ENCODE measurements around the gene AP2B1.

Gene AP2B1

GRCh38 chr17:35714988-35715387 is 127.9 kb downstream of the AP2B1 start:
- H3K79me1 ChIP-seq (replicated peaks; ENCODE audit: low read length, poor library complexity, severe bottlenecking): peaks cover 14% of the 10 kb centered on the region
- H4K91ac ChIP-seq (ENCODE audit: low read length): no peak overlapping the region
- peaks cover 4 to 75% of the 10 kb centered on the region in 2 experiments for H3K36me3 ChIP-seq (ENCODE audit: control insufficient read depth in 1 of 2, insufficient read depth in 2 of 2, low read depth in 1 of 2, low read length in 2 of 2)
- H2BK120ac ChIP-seq (ENCODE audit: low read depth, low read length): no peak overlapping the region
- no peak overlapping the region for H3K9ac ChIP-seq (ENCODE audit: low read length)
- no peak for DNase-seq
- H3K9me3 ChIP-seq (ENCODE audit: control insufficient read depth, low read length): no peaks in the 10 kb centered on the region
- H4K8ac ChIP-seq (ENCODE audit: low read length): no peak overlapping the region
- no peaks in the 10 kb centered on the region for H3K4me1 ChIP-seq (ENCODE audit: control insufficient read depth, insufficient read depth, low read depth, low read length)
- H2AK5ac ChIP-seq (ENCODE audit: low read length, severe bottlenecking): no peak overlapping the region
- no peak overlapping the region for H3K4me2 ChIP-seq (ENCODE audit: low read length, poor library complexity, severe bottlenecking)
- no peak overlapping the region for H2AFZ ChIP-seq (ENCODE audit: low read depth, low read length)
- no peak overlapping the region for H3K4ac ChIP-seq (ENCODE audit: low read depth in 1 of 2, low read length in 2 of 2)
- H3K14ac ChIP-seq (ENCODE audit: low read length in 2 of 2): no peak overlapping the region
- H3K27me3 ChIP-seq (ENCODE audit: control insufficient read depth in 1 of 2, insufficient read depth in 1 of 2, low read length in 2 of 2): no peaks in the 10 kb centered on the region
- WGBS: 85% methylated on average over 2 of the region's 2 CpGs
- no peak overlapping the region for H3K4me3 ChIP-seq (ENCODE audit: insufficient read depth in 1 of 2, low read depth in 1 of 2, low read length in 2 of 2)
- H2BK15ac ChIP-seq (ENCODE audit: low read depth, poor library complexity, severe bottlenecking): no peak overlapping the region
- no peak overlapping the region for H2BK5ac ChIP-seq (ENCODE audit: low read depth, low read length, poor library complexity, severe bottlenecking)
- no peak overlapping the region for H3K18ac ChIP-seq (ENCODE audit: low read depth in 1 of 2, low read length in 2 of 2)
- H2BK12ac ChIP-seq (ENCODE audit: low read length in 2 of 2): no peak overlapping the region
- H3K27ac ChIP-seq (ENCODE audit: low read length, poor library complexity, severe bottlenecking): no peak overlapping the region
- no peak overlapping the region for H3K23ac ChIP-seq (ENCODE audit: low read length in 2 of 2)

- Histone ChIP-seq H2BK120ac (ENCODE audit: low read depth, low read length) (no peak overlapping the region), H3K9ac (ENCODE audit: low read length) (no peak overlapping the region), H3K27me3 (ENCODE audit: control insufficient read depth in 1 of 2, insufficient read depth in 1 of 2, low read length in 2 of 2) (no peaks in the 10 kb centered on the region), H3K79me1 (replicated peaks; ENCODE audit: low read length, poor library complexity, severe bottlenecking) (peaks cover 15% of the 10 kb centered on the region), H4K8ac (ENCODE audit: low read length) (no peak overlapping the region), H3K4me2 (ENCODE audit: low read length, poor library complexity, severe bottlenecking) (no peak overlapping the region), H2BK5ac (ENCODE audit: low read depth, low read length, poor library complexity, severe bottlenecking) (no peak overlapping the region), H3K9me3 (ENCODE audit: control insufficient read depth, low read length) (no peaks in the 10 kb centered on the region), H3K18ac (ENCODE audit: low read depth in 1 of 2, low read length in 2 of 2) (no peak overlapping the region), H3K14ac (ENCODE audit: low read length in 2 of 2) (no peak overlapping the region), H2AFZ (ENCODE audit: low read depth, low read length) (no peak overlapping the region), H3K27ac (ENCODE audit: low read length, poor library complexity, severe bottlenecking) (no peak overlapping the region), H3K4ac (ENCODE audit: low read depth in 1 of 2, low read length in 2 of 2) (no peak overlapping the region), H3K36me3 (ENCODE audit: control insufficient read depth in 1 of 2, insufficient read depth in 2 of 2, low read depth in 1 of 2, low read length in 2 of 2) (peaks cover 4 to 73% of the 10 kb centered on the region in 2 experiments), H4K91ac (ENCODE audit: low read length) (no peak overlapping the region), H2BK12ac (ENCODE audit: low read length in 2 of 2) (no peak overlapping the region), H3K4me3 (ENCODE audit: insufficient read depth in 1 of 2, low read depth in 1 of 2, low read length in 2 of 2) (no peak overlapping the region), H3K23ac (ENCODE audit: low read length in 2 of 2) (no peak overlapping the region), H2AK5ac (ENCODE audit: low read length, severe bottlenecking) (no peak overlapping the region), H2BK15ac (ENCODE audit: low read depth, poor library complexity, severe bottlenecking) (no peak overlapping the region), H3K4me1 (ENCODE audit: control insufficient read depth, insufficient read depth, low read depth, low read length) (no peaks in the 10 kb centered on the region)
- no peak for DNase-seq
Observed at GRCh38 chr17:35715416-35715815, 128.3 kb downstream of the AP2B1 start.

- Histone ChIP-seq H3K27ac (ENCODE audit: low read length, poor library complexity, severe bottlenecking) (no peak overlapping the region), H2AK5ac (ENCODE audit: low read length, severe bottlenecking) (no peak overlapping the region), H3K9ac (ENCODE audit: low read length) (no peak overlapping the region), H3K79me1 (replicated peaks; ENCODE audit: low read length, poor library complexity, severe bottlenecking) (peaks cover 18% of the 10 kb centered on the region), H2BK12ac (ENCODE audit: low read length in 2 of 2) (no peak overlapping the region), H3K23ac (ENCODE audit: low read length in 2 of 2) (no peak overlapping the region), H2BK5ac (ENCODE audit: low read depth, low read length, poor library complexity, severe bottlenecking) (no peak overlapping the region), H4K8ac (ENCODE audit: low read length) (no peak overlapping the region), H3K9me3 (ENCODE audit: control insufficient read depth, low read length) (no peaks in the 10 kb centered on the region), H2AFZ (ENCODE audit: low read depth, low read length) (no peak overlapping the region), H3K4me1 (ENCODE audit: control insufficient read depth, insufficient read depth, low read depth, low read length) (no peaks in the 10 kb centered on the region), H3K4ac (ENCODE audit: low read depth in 1 of 2, low read length in 2 of 2) (no peak overlapping the region), H2BK120ac (ENCODE audit: low read depth, low read length) (no peak overlapping the region), H3K27me3 (ENCODE audit: control insufficient read depth in 1 of 2, insufficient read depth in 1 of 2, low read length in 2 of 2) (no peaks in the 10 kb centered on the region), H3K14ac (ENCODE audit: low read length in 2 of 2) (no peak overlapping the region), H3K18ac (ENCODE audit: low read depth in 1 of 2, low read length in 2 of 2) (no peak overlapping the region), H3K4me3 (ENCODE audit: insufficient read depth in 1 of 2, low read depth in 1 of 2, low read length in 2 of 2) (no peak overlapping the region), H3K36me3 (ENCODE audit: control insufficient read depth in 1 of 2, insufficient read depth in 2 of 2, low read depth in 1 of 2, low read length in 2 of 2) (peaks cover 3 to 71% of the 10 kb centered on the region in 2 experiments), H3K4me2 (ENCODE audit: low read length, poor library complexity, severe bottlenecking) (no peak overlapping the region), H4K91ac (ENCODE audit: low read length) (no peak overlapping the region), H2BK15ac (ENCODE audit: low read depth, poor library complexity, severe bottlenecking) (no peak overlapping the region)
- no peak for DNase-seq
- 100% methylated on average over 1 of the region's 3 CpGs for WGBS
Observed at GRCh38 chr17:35716173-35716572, 129.1 kb downstream of the AP2B1 start.

GRCh38 chr17:35716897-35717465 is 129.9 kb downstream of the AP2B1 start:
- Histone ChIP-seq H3K4me2 (ENCODE audit: low read length, poor library complexity, severe bottlenecking) (no peak overlapping the region), H3K9ac (ENCODE audit: low read length) (no peak overlapping the region), H2BK5ac (ENCODE audit: low read depth, low read length, poor library complexity, severe bottlenecking) (no peak overlapping the region), H3K4me1 (ENCODE audit: control insufficient read depth, insufficient read depth, low read depth, low read length) (no peaks in the 10 kb centered on the region), H2AFZ (ENCODE audit: low read depth, low read length) (no peak overlapping the region), H2BK120ac (ENCODE audit: low read depth, low read length) (no peak overlapping the region), H3K23ac (ENCODE audit: low read length in 2 of 2) (no peak overlapping the region), H3K36me3 (ENCODE audit: control insufficient read depth in 1 of 2, insufficient read depth in 2 of 2, low read depth in 1 of 2, low read length in 2 of 2) (peaks cover 2 to 72% of the 10 kb centered on the region in 2 experiments), H3K79me1 (replicated peaks; ENCODE audit: low read length, poor library complexity, severe bottlenecking) (peaks cover 20% of the 10 kb centered on the region), H4K8ac (ENCODE audit: low read length) (no peak overlapping the region), H3K9me3 (ENCODE audit: control insufficient read depth, low read length) (no peaks in the 10 kb centered on the region), H3K14ac (ENCODE audit: low read length in 2 of 2) (no peak overlapping the region), H3K18ac (ENCODE audit: low read depth in 1 of 2, low read length in 2 of 2) (peak overlapping the region; percentile 11 to 55), H3K4me3 (ENCODE audit: insufficient read depth in 1 of 2, low read depth in 1 of 2, low read length in 2 of 2) (no peak overlapping the region), H2BK15ac (ENCODE audit: low read depth, poor library complexity, severe bottlenecking) (no peak overlapping the region), H3K27ac (ENCODE audit: low read length, poor library complexity, severe bottlenecking) (no peak overlapping the region), H2BK12ac (ENCODE audit: low read length in 2 of 2) (no peak overlapping the region), H4K91ac (ENCODE audit: low read length) (no peak overlapping the region), H3K4ac (ENCODE audit: low read depth in 1 of 2, low read length in 2 of 2) (no peak overlapping the region), H2AK5ac (ENCODE audit: low read length, severe bottlenecking) (no peak overlapping the region), H3K27me3 (ENCODE audit: control insufficient read depth in 1 of 2, insufficient read depth in 1 of 2, low read length in 2 of 2) (no peaks in the 10 kb centered on the region)
- peak; percentile 46 for DNase-seq
- 88% methylated on average over 4 of the region's 4 CpGs for WGBS
